GF-D8 (cell line): ENCODE results near the gene MAPRE3.

Source experiments
- DNase-seq: peaks from one replicate; lab custom pipeline; 2025; lab: John Stamatoyannopoulos, UW

The MAPRE3 gene

DNA sequence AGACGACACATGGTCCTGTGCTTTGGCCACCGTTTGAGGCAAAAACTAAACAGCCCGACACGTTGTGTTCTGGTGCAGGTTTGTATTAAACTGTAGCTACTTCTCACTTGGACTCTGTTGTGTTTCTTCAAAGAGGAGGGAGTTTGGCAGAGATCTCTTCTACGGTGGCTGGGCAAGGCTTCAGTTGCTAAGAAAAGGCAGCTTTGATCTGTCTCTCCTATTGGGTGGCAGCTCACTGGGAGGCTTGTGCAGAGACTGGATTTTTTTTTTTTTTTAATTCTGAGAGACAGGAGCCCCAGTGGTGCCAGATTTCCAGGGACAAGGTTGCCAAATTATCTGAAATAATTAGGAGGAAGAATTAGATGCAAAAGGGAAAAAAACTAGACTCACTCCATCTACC lies 20.2 kb upstream of the MAPRE3 start:
- no peak for DNase-seq

- no peak for DNase-seq
Observed at GRCh38 chr2:26951236-26951635, 19.2 kb upstream of the MAPRE3 start.

DNA sequence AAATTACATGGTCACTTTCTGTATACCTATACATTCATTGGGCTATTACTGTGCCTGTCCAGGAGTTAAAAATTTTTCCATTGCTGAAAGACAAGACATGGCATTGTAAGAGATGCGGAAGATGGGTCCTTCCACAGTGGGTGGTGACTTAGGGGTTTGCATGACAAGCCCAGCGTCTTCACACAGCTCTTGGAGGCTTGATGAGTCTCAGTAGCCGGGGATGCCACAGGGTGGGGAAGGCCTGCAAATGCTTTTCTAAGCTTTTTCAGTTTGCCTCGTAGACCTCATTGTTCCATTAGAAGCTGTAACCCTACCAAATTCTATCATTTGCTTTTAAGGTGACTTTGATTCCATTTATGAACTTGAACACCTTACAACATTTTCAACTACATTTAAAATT lies 18.1 kb upstream of the MAPRE3 start:
- no peak for DNase-seq

DNA sequence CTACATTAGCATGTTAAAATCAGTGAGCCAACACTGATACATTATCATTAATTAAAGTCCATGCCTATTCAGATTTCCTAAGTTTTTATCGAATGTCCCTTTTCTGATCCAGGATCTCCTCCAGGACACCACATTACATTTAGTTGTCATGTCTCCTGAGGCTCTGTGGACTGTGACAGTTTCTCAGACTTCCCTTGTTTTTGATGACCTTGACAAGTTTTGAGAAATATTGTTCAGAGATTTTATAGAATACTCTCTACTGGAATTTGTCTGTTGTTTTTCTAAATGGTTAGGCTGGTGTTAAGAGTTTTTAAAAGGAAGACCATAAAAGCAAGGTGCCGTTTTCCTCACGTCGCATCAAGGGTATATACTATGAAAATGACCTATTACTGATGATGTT lies 16.3 kb upstream of the MAPRE3 start:
- DNase-seq = no peak

- no peak for DNase-seq
Observed at GRCh38 chr2:26957041-26957440, 13.4 kb upstream of the MAPRE3 start.

DNA sequence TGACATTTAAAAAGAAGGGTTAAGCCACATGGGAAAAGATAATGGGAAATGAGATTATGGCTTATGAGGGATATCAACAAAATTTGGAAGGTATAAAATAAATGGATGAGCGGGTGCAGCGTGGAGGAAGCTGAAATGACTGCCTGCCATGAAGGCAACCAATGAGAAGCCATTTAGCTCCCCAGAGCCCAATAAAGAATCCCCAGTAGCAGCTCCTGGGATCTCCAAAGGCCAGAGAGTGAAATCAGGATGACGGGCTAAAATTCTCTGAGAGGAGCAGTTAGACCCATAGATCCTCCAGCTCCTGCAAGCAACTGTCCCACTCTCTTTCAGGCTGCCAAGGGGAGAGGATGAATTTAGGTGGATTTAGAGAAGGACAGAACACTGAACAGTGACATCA lies 12.9 kb upstream of the MAPRE3 start:
- no peak for DNase-seq

- DNase-seq = peak; percentile 31
Observed at GRCh38 chr2:26959331-26959730, 11.1 kb upstream of the MAPRE3 start.

DNA sequence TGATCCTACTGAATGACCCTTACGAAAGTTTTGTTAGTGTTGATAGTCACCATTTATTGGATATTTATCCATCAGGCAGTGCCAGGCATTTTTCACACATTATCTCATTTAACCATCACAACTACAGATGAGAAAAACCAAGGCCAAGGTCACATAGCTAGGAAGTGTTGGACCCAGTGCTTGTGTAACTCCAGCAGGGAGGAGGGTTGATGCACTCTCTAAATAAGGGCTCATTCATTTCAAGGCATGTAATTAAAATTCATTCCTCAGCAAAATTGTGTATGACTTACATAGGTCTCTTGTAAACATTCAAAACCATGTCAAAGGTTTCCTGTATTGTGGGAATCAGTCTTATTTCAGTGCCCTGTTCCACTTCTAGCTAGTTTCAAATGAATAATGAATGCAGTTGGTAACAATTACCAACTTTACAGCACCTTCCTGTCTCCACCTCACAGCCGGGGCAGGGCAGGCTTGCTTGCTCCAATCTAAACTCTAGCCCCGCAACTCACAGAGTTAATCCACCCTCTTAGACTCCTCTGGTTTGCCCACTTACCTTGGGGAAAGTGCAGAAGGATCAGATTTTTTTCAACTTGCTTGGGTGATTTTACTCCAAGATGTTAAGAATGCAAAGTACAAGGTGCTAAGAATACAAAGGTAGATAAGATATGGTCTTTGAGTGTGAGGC lies 5.8 kb upstream of the MAPRE3 start:
- DNase-seq = no peak

- DNase-seq = no peak
Observed at GRCh38 chr2:26968001-26968400, 2.4 kb upstream of the MAPRE3 start.

- DNase-seq = no peak
Observed at GRCh38 chr2:26969077-26969844, 1.2 kb upstream of the MAPRE3 start.

- no peak for DNase-seq
Observed at GRCh38 chr2:26970928-26971627, 641 bp downstream of the MAPRE3 start.

DNA sequence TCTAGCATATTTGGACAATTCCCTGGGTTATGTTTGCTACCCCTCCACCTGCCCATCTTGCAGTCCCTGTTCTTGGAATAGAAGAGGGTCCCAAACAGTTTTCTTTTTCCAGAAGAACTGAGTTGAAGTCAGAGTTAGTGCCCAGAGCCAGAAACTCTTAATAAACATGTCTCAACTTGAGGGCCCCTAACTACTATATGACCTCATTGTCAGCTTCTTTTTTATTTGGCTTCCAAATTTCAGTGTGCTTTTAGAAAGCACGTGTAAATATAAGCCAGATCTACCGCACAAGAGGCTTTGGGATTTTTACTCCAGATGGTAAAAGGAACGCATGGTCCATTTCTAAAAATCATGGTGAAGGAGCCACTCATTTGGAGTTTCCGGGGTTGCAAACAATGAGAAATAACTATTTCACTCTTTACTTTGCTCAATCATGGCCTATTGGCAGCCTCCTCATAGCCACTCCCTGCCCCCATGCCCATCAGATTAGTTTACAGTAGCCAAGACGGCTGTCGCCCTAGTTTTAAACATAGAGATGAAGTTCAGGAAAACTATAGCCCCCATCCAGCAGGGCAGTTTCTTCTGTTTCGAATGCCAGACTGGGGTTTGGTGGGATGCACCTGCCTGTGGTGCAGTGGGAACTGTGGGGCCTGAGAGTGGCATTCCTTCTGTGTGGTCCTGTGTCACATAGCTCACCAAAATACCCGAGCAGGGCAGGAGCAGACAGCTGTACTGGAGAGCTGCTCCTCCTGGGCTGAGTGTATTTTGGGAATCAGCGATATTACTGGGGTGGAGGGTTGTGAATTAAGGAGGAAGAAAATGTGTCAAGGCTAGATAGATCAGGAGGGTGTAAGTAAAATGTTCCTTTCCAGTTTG lies 1.7 kb downstream of the MAPRE3 start:
- DNase-seq = no peak

DNA sequence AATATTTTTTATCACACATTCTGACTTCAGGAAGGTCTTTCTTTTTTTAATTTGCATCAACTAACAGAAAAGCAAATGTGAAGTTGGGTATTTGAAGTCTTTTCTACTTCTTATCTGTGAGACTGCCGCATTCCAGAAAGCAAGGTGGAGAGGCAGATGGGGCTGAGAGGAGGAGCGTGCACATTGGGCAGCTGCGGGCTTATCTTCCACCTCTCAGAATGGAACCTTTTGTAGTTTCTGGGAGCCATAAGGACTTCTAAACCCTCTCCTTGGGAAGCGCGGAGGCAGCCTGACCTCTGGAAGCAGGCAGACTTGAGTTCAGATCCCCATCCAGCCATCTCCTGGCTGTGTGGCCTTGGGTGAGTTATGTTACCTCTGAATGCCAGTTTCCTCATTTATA lies 3.9 kb downstream of the MAPRE3 start:
- DNase-seq = no peak

GRCh38 chr2:26975102-26975501 lies 4.7 kb downstream of the MAPRE3 start:
- DNase-seq = no peak

- DNase-seq = no peak
Observed at GRCh38 chr2:26975656-26976055, 5.2 kb downstream of the MAPRE3 start.

DNA sequence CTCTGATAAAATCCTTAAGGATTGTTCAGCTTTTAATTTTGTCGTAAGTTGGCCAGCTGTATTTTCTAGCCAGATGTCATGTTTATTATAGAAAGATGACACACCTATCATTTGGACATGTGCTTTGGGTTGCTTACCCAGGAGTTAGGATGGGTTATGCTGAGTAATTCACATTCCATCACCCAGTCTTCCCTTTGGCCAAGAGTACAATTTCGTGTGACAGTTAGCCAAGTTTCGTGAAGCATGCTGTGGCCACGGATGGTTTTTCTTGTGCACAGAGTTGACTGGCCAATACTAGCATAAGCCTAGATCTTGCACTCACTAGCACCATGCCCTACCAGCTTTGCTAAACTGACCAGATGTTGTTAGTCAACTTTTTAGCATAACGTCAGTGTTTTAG lies 5.8 kb downstream of the MAPRE3 start:
- no peak for DNase-seq

- DNase-seq = no peak
Observed at GRCh38 chr2:26977012-26977411, 6.6 kb downstream of the MAPRE3 start.

DNA sequence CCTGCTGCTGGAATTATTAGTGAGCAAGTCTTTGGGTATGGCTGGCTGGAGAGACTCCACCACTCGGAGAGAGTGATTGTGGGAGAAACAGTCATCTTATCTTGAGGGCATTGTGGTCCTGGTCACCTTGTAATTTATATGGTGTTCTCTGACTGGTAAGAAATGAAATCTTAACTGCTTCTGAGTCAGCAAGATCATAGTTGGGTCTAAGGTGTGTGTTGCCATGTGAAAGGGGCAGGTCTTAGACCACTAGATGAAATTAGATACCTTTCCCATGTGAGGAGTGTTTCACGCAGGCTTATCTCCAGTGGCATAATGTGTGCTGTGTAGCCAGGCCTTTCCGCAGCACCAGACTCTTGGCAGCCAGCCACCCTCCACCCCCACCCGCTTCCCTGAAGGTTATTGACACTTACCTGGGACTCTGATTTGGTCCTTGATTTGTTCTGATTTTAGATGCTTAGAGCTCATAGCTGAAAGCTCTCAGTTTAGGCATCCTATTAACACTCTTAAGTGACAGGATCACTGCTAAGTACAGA lies 7.7 kb downstream of the MAPRE3 start:
- no peak for DNase-seq

DNA sequence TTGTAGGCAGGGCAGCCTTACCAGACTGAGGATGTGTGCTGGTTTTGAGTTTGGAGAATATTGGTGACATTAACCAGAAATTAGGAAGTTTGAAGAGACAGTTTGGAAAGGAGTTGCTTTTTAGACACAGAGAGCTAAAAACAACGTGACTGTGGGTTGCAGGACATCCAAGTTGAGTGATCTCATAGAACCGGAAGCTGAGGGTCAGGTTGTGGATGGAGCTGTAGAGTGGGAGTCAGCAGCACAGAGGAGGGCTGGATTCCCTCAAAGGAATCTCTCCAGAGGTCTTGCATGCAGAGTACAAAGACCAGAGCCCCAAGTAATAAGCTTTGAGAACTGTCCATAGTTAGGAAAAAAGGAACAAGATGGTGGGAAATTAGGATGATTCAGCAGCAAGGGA lies 9.3 kb downstream of the MAPRE3 start:
- no peak for DNase-seq

DNA sequence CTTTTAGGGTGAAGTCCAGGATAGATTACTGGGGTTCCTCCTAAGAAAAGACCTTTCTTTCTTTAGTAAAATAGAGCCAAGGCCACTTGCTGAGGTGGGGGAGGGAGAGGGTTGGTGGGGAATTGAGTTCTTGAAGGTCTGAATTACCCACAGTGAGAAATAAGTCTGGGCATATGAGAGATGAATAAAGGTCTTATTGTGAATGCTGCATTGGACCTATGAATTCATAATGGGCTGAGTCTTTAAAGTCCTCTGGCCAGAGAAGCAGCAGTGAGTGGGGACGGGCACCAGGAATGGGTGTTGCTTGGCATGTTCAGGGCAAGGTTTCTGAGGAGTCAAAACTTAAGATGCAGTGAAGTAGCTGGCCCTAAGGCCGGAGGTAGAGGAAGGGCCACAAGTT lies 10.5 kb downstream of the MAPRE3 start:
- no peak for DNase-seq

- DNase-seq = peak; percentile 4
Observed at GRCh38 chr2:26982102-26982742, 11.8 kb downstream of the MAPRE3 start.
